Thoracic aorta (tissue), 2 donors: Measurements from ENCODE around the gene CLCN4. TPM values are rescaled to one million over a fixed set of nuclear protein-coding genes. Genes with fewer than 3 reads are reported as not detected.

Source experiments
- ATAC-seq: fragments of 150-250 bp; one replicate; pipeline ENCODE4 v1.8.0; 2017; ENCODE audit warnings: low read depth; ENCODE audit not compliant: insufficient number of reproducible peaks, low FRiP score
- DNase-seq: peaks from one replicate; pipeline ENCODE4 v3.0.0-alpha.2; 2020; ENCODE audit warnings: low spot score
- H3K27ac ChIP-seq, 2 donors: fragments of 200-600 bp; sonication (generic); 1 replicate in 1 of 2; 2 replicates in 1 of 2; pipeline ENCODE4 v1.5.1; 2016; ENCODE audit warnings: mild to moderate bottlenecking in 2 of 2, moderate library complexity in 2 of 2
- H3K27me3 ChIP-seq: fragments of 200-600 bp; sonication (generic); replicated peaks from 2 replicates; pipeline ENCODE4 v1.6.0; 2016; ENCODE audit warnings: mild to moderate bottlenecking; ENCODE audit not compliant: insufficient read depth
- H3K36me3 ChIP-seq: fragments of 200-600 bp; sonication (generic); one replicate; pipeline ENCODE4 v1.5.1; 2016
- H3K4me1 ChIP-seq, 2 donors: fragments of 200-600 bp; sonication (generic); 1 replicate in 1 of 2; 2 replicates in 1 of 2; pipeline versions ENCODE4 v1.5.1 to v1.6.0; 2016; ENCODE audit warnings: low read depth in 2 of 2, mild to moderate bottlenecking in 1 of 2; ENCODE audit not compliant: control insufficient read depth in 1 of 2
- H3K4me3 ChIP-seq: fragments of 200-600 bp; sonication (generic); 2 replicates; pipeline ENCODE4 v1.5.1; 2016; ENCODE audit warnings: mild to moderate bottlenecking
- H3K9me3 ChIP-seq: fragments of 200-600 bp; sonication (generic); 2 replicates; pipeline ENCODE4 v1.5.1; 2016
- CTCF ChIP-seq: fragments of 200-600 bp; sonication (generic); IDR thresholded peaks from one replicate; pipeline ENCODE4 v1.5.1; 2019; ENCODE audit warnings: antibody characterized with exemption
- total RNA-seq, 2 donors: library from RNA; depleted of rRNA; stranded (reverse); fragments of >200 nt; gene quantifications; one replicate each; pipeline versions ENCODE4 v1.1.0 to v1.2.3, GENCODE V29; 2016

Gene CLCN4
- total RNA-seq, 2 donors from 2014 or later, result 3.5 to 5.6 TPM

GRCh38 chrX:10189317-10190268, 32.8 kb downstream of the CLCN4 start:
- no peak overlapping the region for H3K4me3 ChIP-seq
- H3K36me3 ChIP-seq, result no peaks in the 10 kb centered on the region
- ATAC-seq, result no peak
- H3K27ac ChIP-seq, result no peak overlapping the region
- peak; percentile 67 for TF ChIP-seq CTCF
- no peaks in the 10 kb centered on the region for H3K4me1 ChIP-seq
- peak; percentile 21 for DNase-seq
- H3K27me3 ChIP-seq, result no peaks in the 10 kb centered on the region
- no peaks in the 10 kb centered on the region for H3K9me3 ChIP-seq

GRCh38 chrX:10190367-10190766, 33.6 kb downstream of the CLCN4 start:
- Histone ChIP-seq H3K27ac (no peak overlapping the region), H3K4me1 (no peaks in the 10 kb centered on the region), H3K9me3 (no peaks in the 10 kb centered on the region), H3K36me3 (no peaks in the 10 kb centered on the region), H3K4me3 (no peak overlapping the region), H3K27me3 (no peaks in the 10 kb centered on the region)
- DNase-seq, result no peak
- TF ChIP-seq CTCF, result peak; percentile 36
- no peak for ATAC-seq

GRCh38 chrX:10193587-10193986, 36.8 kb downstream of the CLCN4 start:
- no peaks in the 10 kb centered on the region for H3K36me3 ChIP-seq
- no peak for TF ChIP-seq CTCF
- ATAC-seq (no peak), DNase-seq (no peak)
- H3K27ac ChIP-seq, result no peak overlapping the region
- no peaks in the 10 kb centered on the region for H3K4me1 ChIP-seq
- no peaks in the 10 kb centered on the region for H3K9me3 ChIP-seq
- no peaks in the 10 kb centered on the region for H3K27me3 ChIP-seq
- no peak overlapping the region for H3K4me3 ChIP-seq

- DNase-seq (no peak), ATAC-seq (no peak)
- no peak for TF ChIP-seq CTCF
- H3K9me3 ChIP-seq, result no peaks in the 10 kb centered on the region
- H3K36me3 ChIP-seq, result no peaks in the 10 kb centered on the region
- H3K27me3 ChIP-seq, result no peaks in the 10 kb centered on the region
- H3K4me1 ChIP-seq, result no peaks in the 10 kb centered on the region
- H3K27ac ChIP-seq, result no peak overlapping the region
- no peak overlapping the region for H3K4me3 ChIP-seq
Observed at GRCh38 chrX:10195425-10195824, 38.6 kb downstream of the CLCN4 start.

- DNase-seq, result no peak
- no peaks in the 10 kb centered on the region for H3K9me3 ChIP-seq
- no peak overlapping the region for H3K4me3 ChIP-seq
- H3K36me3 ChIP-seq, result no peaks in the 10 kb centered on the region
- ATAC-seq, result no peak
- H3K27me3 ChIP-seq, result no peaks in the 10 kb centered on the region
- no peak for TF ChIP-seq CTCF
- H3K4me1 ChIP-seq, result no peaks in the 10 kb centered on the region
- H3K27ac ChIP-seq, result no peak overlapping the region
Observed at GRCh38 chrX:10195947-10196346, 39.2 kb downstream of the CLCN4 start.
